ENCODE measurements around the gene EXOC4. TPM values are rescaled to one million over a fixed set of nuclear protein-coding genes. Genes with fewer than 3 reads are reported as not detected.

The EXOC4 gene
- total RNA-seq, 1 donor from 2014 or later, result 103 TPM

- DNase-seq (no peak), ATAC-seq (ENCODE audit: low read depth) (no peak)
- H3K27ac Mint-ChIP-seq, result no peak overlapping the region
- H3K27me3 Mint-ChIP-seq, result no peaks in the 10 kb centered on the region
- peaks cover 2% of the 10 kb centered on the region for H3K4me1 Mint-ChIP-seq
- POLR2A ChIA-PET, result no interaction called here
- no peaks in the 10 kb centered on the region for H3K9me3 Mint-ChIP-seq
- CTCF ChIA-PET, result no interaction called here
- H3K4me3 Mint-ChIP-seq, result no peak overlapping the region
- peaks cover 25% of the 10 kb centered on the region for H3K36me3 Mint-ChIP-seq (ENCODE audit: low read depth)
- intact Hi-C loops (cut with micrococcal nuclease), result no loop called here
- no peak for TF ChIP-seq CTCF (IDR thresholded peaks at IDR 0.05)
Observed at GRCh38 chr7:133372337-133372736, 119.5 kb downstream of the EXOC4 start.

- Mint-ChIP-seq H3K36me3 (ENCODE audit: low read depth) (peaks cover 39% of the 10 kb centered on the region), H3K4me1 (peaks cover 2% of the 10 kb centered on the region), H3K27ac (no peak overlapping the region), H3K27me3 (no peaks in the 10 kb centered on the region), H3K4me3 (no peak overlapping the region), H3K9me3 (peaks cover 3% of the 10 kb centered on the region)
- intact Hi-C loops (cut with micrococcal nuclease), result no loop called here
- TF ChIP-seq CTCF (IDR thresholded peaks at IDR 0.05), result no peak
- ChIA-PET CTCF (no interaction called here), POLR2A (no interaction called here)
- no peak for ATAC-seq (ENCODE audit: low read depth)
- no peak for DNase-seq
Observed at GRCh38 chr7:133376514-133376913, 123.6 kb downstream of the EXOC4 start.

GRCh38 chr7:133381965-133382364 lies 129.1 kb downstream of the EXOC4 start:
- no peak for DNase-seq
- H3K27me3 Mint-ChIP-seq, result no peaks in the 10 kb centered on the region
- ATAC-seq (ENCODE audit: low read depth), result no peak
- H3K9me3 Mint-ChIP-seq, result peaks cover 3% of the 10 kb centered on the region
- no peak overlapping the region for H3K27ac Mint-ChIP-seq
- H3K36me3 Mint-ChIP-seq (ENCODE audit: low read depth), result peaks cover 27% of the 10 kb centered on the region
- ChIA-PET CTCF (no interaction called here), POLR2A (no interaction called here)
- TF ChIP-seq CTCF (IDR thresholded peaks at IDR 0.05), result no peak
- no peak overlapping the region for H3K4me3 Mint-ChIP-seq
- H3K4me1 Mint-ChIP-seq, result no peaks in the 10 kb centered on the region
- intact Hi-C loops (cut with micrococcal nuclease), result no loop called here

- H3K4me3 Mint-ChIP-seq, result no peak overlapping the region
- POLR2A ChIA-PET, result no interaction called here
- no peaks in the 10 kb centered on the region for H3K27me3 Mint-ChIP-seq
- DNase-seq, result no peak
- CTCF ChIA-PET, result interaction anchor here (0.7 to 1.0 kb wide), 2 partner anchors 51 to 244 kb away, joined by 3 read pairs; no protein-coding TSS in a partner anchor
- intact Hi-C loops (cut with micrococcal nuclease), result no loop called here
- H3K36me3 Mint-ChIP-seq (ENCODE audit: low read depth), result peaks cover 20% of the 10 kb centered on the region
- ATAC-seq (ENCODE audit: low read depth), result no peak
- H3K4me1 Mint-ChIP-seq, result no peaks in the 10 kb centered on the region
- no peak overlapping the region for H3K27ac Mint-ChIP-seq
- H3K9me3 Mint-ChIP-seq, result peaks cover 3% of the 10 kb centered on the region
- no peak for TF ChIP-seq CTCF (IDR thresholded peaks at IDR 0.05)
Observed at GRCh38 chr7:133382775-133383559, 130.1 kb downstream of the EXOC4 start.

- ChIA-PET POLR2A (no interaction called here), CTCF (interaction anchor here (0.7 kb wide), 1 partner anchor 12 kb away, joined by 3 read pairs; no protein-coding TSS in a partner anchor)
- Mint-ChIP-seq H3K4me3 (no peak overlapping the region), H3K27ac (no peak overlapping the region), H3K36me3 (ENCODE audit: low read depth) (peaks cover 14% of the 10 kb centered on the region), H3K4me1 (peaks cover 8% of the 10 kb centered on the region), H3K27me3 (no peaks in the 10 kb centered on the region), H3K9me3 (peaks cover 3% of the 10 kb centered on the region)
- no peak for ATAC-seq (ENCODE audit: low read depth)
- TF ChIP-seq CTCF (IDR thresholded peaks at IDR 0.05), result no peak
- DNase-seq, result no peak
- intact Hi-C loops (cut with micrococcal nuclease), result no loop called here
Observed at GRCh38 chr7:133386205-133386604, 133.3 kb downstream of the EXOC4 start.

All from activated B cell treated with CpG ODN at 0.5 μM for 24 hours (primary cell).